GM23338 (cell line): ENCODE data around the gene THTPA. TPM values are rescaled to one million over a fixed set of nuclear protein-coding genes. Genes with fewer than 3 reads are reported as not detected.
A peak's percentile ranks its signal among the peaks of the same experiment; 100 is the strongest.

Experiments
- ATAC-seq: fragments of 200-7000 bp; cut with Tn5 transposase; 3 replicates; pipeline ENCODE4 v1.9.1; 2020
- DNase-seq: peaks from one replicate; pipeline ENCODE4 v3.0.0-alpha.2; 2015; ENCODE audit warnings: low spot score
- H2AFZ ChIP-seq: fragments of 200-600 bp; sonication (generic); 2 replicates; pipeline ENCODE4 v1.8.0; 2016; ENCODE audit warnings: antibody characterized with exemption, mild to moderate bottlenecking, moderate library complexity
- H3F3A ChIP-seq: fragments of 200-600 bp; sonication (generic); replicated peaks from 2 replicates; pipeline ENCODE4 v1.8.0; 2017; ENCODE audit warnings: antibody characterized with exemption, mixed run types, low read depth
- H3K27ac ChIP-seq: fragments of 200-600 bp; sonication (generic); 2 replicates; pipeline ENCODE4 v1.6.1; 2016; ENCODE audit warnings: low read depth
- H3K27me3 ChIP-seq: fragments of 200-600 bp; sonication (generic); 2 replicates; pipeline ENCODE4 v1.8.0; 2016; ENCODE audit warnings: mild to moderate bottlenecking, mixed run types, moderate library complexity; ENCODE audit not compliant: insufficient read depth
- H3K36me3 ChIP-seq: fragments of 200-600 bp; sonication (generic); 2 replicates; pipeline ENCODE4 v1.8.0; 2016; ENCODE audit warnings: mild to moderate bottlenecking; ENCODE audit not compliant: insufficient read depth
- H3K4me1 ChIP-seq: fragments of 200-600 bp; sonication (generic); 2 replicates; pipeline ENCODE4 v1.8.0; 2016; ENCODE audit warnings: mild to moderate bottlenecking, moderate library complexity; ENCODE audit not compliant: insufficient read depth
- H3K4me2 ChIP-seq: fragments of 200-600 bp; sonication (generic); 2 replicates; pipeline ENCODE4 v1.7.1; 2017; ENCODE audit warnings: mixed run types
- H3K4me3 ChIP-seq: fragments of 200-600 bp; sonication (generic); 2 replicates; pipeline ENCODE4 v1.6.1; 2016; ENCODE audit warnings: mixed run types
- H3K79me2 ChIP-seq: fragments of 200-600 bp; sonication (generic); replicated peaks from 2 replicates; pipeline ENCODE4 v1.8.0; 2017; ENCODE audit warnings: mild to moderate bottlenecking; ENCODE audit not compliant: insufficient read depth
- H3K9me2 ChIP-seq: fragments of 200-600 bp; sonication (generic); 2 replicates; pipeline ENCODE4 v1.8.0; 2017; ENCODE audit not compliant: insufficient read depth
- H4K20me1 ChIP-seq: fragments of 200-600 bp; sonication (generic); replicated peaks from 2 replicates; pipeline ENCODE4 v1.8.0; 2017; ENCODE audit warnings: mild to moderate bottlenecking; ENCODE audit not compliant: insufficient read depth
- H3K27ac Mint-ChIP-seq: 2 replicates; pipeline ENCODE4 v1.8.0; 2020; ENCODE audit warnings: inconsistent platforms, mild to moderate bottlenecking, moderate library complexity, mixed read lengths
- H3K27me3 Mint-ChIP-seq: 3 replicates; pipeline ENCODE4 v1.8.0; 2022; ENCODE audit warnings: low read depth, mild to moderate bottlenecking, moderate library complexity, mixed read lengths, inconsistent platforms; ENCODE audit not compliant: insufficient read depth, poor library complexity
- H3K36me3 Mint-ChIP-seq: 3 replicates; pipeline ENCODE4 v1.8.0; 2021; ENCODE audit warnings: low read depth, mild to moderate bottlenecking, inconsistent platforms, moderate library complexity, mixed read lengths
- H3K4me1 Mint-ChIP-seq: 3 replicates; pipeline ENCODE4 v1.8.0; 2020; ENCODE audit warnings: mild to moderate bottlenecking, inconsistent platforms, mixed read lengths
- H3K4me3 Mint-ChIP-seq: 3 replicates; pipeline ENCODE4 v1.8.0; 2021; ENCODE audit warnings: moderate library complexity, mild to moderate bottlenecking, inconsistent platforms, mixed read lengths
- H3K9me3 Mint-ChIP-seq: 3 replicates; pipeline ENCODE4 v1.8.0; 2020; ENCODE audit warnings: moderate library complexity, mild to moderate bottlenecking, inconsistent platforms, mixed read lengths
- CTCF ChIP-seq, 2 experiments: fragments of 200-600 bp in 1 of 2; sonication (generic) in 1 of 2; conservative IDR thresholded peaks; 2 replicates each; pipeline versions ENCODE4 v1.5.1 to v1.6.1; 2016 to 2017; ENCODE audit warnings: antibody characterized with exemption in 2 of 2, low read depth in 2 of 2, mild to moderate bottlenecking in 2 of 2, moderate library complexity in 1 of 2
- ETS1 ChIP-seq: IDR thresholded peaks from 2 replicates; pipeline ENCODE4 v1.6.1; 2016; ENCODE audit warnings: antibody characterized with exemption
- EZH2 ChIP-seq: fragments of 200-600 bp; sonication (generic); IDR thresholded peaks from one replicate; pipeline ENCODE4 v1.8.0; 2017; ENCODE audit warnings: antibody characterized with exemption, mild to moderate bottlenecking, low read depth; ENCODE audit not compliant: unreplicated experiment
- JUNB ChIP-seq: IDR thresholded peaks from one replicate; pipeline ENCODE4 v1.6.1; 2016; ENCODE audit warnings: antibody characterized with exemption; ENCODE audit not compliant: unreplicated experiment
- POLR2AphosphoS5 ChIP-seq: IDR thresholded peaks from 2 replicates; pipeline ENCODE4 v1.6.1; 2016; ENCODE audit warnings: antibody characterized with exemption, low read depth
- ZNF114 ChIP-seq: fragments of 250-450 bp; sonication (Bioruptor Pico); IDR thresholded peaks from 2 replicates; pipeline ENCODE4 v1.5.0; 2020; ENCODE audit warnings: mild to moderate bottlenecking, moderate library complexity
- ZNF331 ChIP-seq: fragments of 250-450 bp; sonication (Bioruptor Pico); IDR thresholded peaks from 2 replicates; pipeline ENCODE4 v1.5.0; 2020; ENCODE audit warnings: low read depth, mild to moderate bottlenecking, moderate library complexity
- polyA plus RNA-seq: library from polyadenylated mRNA; unstranded; fragments of >200 nt; fragmentation: Nextera tagmentation; extraction: Ambion mirVana; gene quantifications from 2 replicates; pipeline ENCODE4 v1.2.1, GENCODE V29; 2016
- total RNA-seq: library from RNA; depleted of rRNA; stranded (reverse); fragments of >200 nt; shearing (Covaris generic); gene quantifications from 2 replicates; pipeline ENCODE4 v1.2.3, GENCODE V29; 2014
- TF ChIP-seq, protein P1 (sequence below): IDR thresholded peaks from one replicate; pipeline ENCODE4 v1.6.1; 2018; ENCODE audit warnings: antibody characterized with exemption; ENCODE audit not compliant: unreplicated experiment
- TF ChIP-seq, protein P2 (sequence below): fragments of 250-450 bp; sonication (Bioruptor Pico); IDR thresholded peaks from 2 replicates; pipeline ENCODE4 v1.5.0; 2020; ENCODE audit warnings: mild to moderate bottlenecking, moderate library complexity

The THTPA gene
- total and polyA plus RNA-seq, 2 experiments from 2014 or later, result 8.6 to 21.3 TPM

- peaks cover 24% of the 10 kb centered on the region for H3K27me3 ChIP-seq
- H3K27me3 Mint-ChIP-seq, result peaks cover 39% of the 10 kb centered on the region
- no peak overlapping the region for H3K27ac ChIP-seq
- peaks cover 17% of the 10 kb centered on the region for H3F3A ChIP-seq
- peaks cover 29% of the 10 kb centered on the region for H3K36me3 Mint-ChIP-seq
- peaks cover 21% of the 10 kb centered on the region for H3K4me1 ChIP-seq
- peaks cover 55% of the 10 kb centered on the region for H3K4me1 Mint-ChIP-seq
- peaks cover 18% of the 10 kb centered on the region for H4K20me1 ChIP-seq
- no peak overlapping the region for H2AFZ ChIP-seq
- H3K9me2 ChIP-seq, result no peaks in the 10 kb centered on the region
- H3K36me3 ChIP-seq, result no peaks in the 10 kb centered on the region
- ATAC-seq (no peak), DNase-seq (no peak)
- TF ChIP-seq EZH2, result no peak
- TF ChIP-seq ZNF114 (CRISPR knock-in tag), result no peak
- TF ChIP-seq ZNF331 (CRISPR knock-in tag), result no peak
- TF ChIP-seq, protein P1, sequence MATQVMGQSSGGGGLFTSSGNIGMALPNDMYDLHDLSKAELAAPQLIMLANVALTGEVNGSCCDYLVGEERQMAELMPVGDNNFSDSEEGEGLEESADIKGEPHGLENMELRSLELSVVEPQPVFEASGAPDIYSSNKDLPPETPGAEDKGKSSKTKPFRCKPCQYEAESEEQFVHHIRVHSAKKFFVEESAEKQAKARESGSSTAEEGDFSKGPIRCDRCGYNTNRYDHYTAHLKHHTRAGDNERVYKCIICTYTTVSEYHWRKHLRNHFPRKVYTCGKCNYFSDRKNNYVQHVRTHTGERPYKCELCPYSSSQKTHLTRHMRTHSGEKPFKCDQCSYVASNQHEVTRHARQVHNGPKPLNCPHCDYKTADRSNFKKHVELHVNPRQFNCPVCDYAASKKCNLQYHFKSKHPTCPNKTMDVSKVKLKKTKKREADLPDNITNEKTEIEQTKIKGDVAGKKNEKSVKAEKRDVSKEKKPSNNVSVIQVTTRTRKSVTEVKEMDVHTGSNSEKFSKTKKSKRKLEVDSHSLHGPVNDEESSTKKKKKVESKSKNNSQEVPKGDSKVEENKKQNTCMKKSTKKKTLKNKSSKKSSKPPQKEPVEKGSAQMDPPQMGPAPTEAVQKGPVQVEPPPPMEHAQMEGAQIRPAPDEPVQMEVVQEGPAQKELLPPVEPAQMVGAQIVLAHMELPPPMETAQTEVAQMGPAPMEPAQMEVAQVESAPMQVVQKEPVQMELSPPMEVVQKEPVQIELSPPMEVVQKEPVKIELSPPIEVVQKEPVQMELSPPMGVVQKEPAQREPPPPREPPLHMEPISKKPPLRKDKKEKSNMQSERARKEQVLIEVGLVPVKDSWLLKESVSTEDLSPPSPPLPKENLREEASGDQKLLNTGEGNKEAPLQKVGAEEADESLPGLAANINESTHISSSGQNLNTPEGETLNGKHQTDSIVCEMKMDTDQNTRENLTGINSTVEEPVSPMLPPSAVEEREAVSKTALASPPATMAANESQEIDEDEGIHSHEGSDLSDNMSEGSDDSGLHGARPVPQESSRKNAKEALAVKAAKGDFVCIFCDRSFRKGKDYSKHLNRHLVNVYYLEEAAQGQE, result no peak
- TF ChIP-seq CTCF (conservative IDR thresholded peaks at IDR 0.05; ENCODE audit: low read depth in 2 of 2), result no peak
- TF ChIP-seq JUNB, result no peak
- TF ChIP-seq POLR2AphosphoS5, result no peak
- TF ChIP-seq ETS1, result no peak
- TF ChIP-seq, protein P2, sequence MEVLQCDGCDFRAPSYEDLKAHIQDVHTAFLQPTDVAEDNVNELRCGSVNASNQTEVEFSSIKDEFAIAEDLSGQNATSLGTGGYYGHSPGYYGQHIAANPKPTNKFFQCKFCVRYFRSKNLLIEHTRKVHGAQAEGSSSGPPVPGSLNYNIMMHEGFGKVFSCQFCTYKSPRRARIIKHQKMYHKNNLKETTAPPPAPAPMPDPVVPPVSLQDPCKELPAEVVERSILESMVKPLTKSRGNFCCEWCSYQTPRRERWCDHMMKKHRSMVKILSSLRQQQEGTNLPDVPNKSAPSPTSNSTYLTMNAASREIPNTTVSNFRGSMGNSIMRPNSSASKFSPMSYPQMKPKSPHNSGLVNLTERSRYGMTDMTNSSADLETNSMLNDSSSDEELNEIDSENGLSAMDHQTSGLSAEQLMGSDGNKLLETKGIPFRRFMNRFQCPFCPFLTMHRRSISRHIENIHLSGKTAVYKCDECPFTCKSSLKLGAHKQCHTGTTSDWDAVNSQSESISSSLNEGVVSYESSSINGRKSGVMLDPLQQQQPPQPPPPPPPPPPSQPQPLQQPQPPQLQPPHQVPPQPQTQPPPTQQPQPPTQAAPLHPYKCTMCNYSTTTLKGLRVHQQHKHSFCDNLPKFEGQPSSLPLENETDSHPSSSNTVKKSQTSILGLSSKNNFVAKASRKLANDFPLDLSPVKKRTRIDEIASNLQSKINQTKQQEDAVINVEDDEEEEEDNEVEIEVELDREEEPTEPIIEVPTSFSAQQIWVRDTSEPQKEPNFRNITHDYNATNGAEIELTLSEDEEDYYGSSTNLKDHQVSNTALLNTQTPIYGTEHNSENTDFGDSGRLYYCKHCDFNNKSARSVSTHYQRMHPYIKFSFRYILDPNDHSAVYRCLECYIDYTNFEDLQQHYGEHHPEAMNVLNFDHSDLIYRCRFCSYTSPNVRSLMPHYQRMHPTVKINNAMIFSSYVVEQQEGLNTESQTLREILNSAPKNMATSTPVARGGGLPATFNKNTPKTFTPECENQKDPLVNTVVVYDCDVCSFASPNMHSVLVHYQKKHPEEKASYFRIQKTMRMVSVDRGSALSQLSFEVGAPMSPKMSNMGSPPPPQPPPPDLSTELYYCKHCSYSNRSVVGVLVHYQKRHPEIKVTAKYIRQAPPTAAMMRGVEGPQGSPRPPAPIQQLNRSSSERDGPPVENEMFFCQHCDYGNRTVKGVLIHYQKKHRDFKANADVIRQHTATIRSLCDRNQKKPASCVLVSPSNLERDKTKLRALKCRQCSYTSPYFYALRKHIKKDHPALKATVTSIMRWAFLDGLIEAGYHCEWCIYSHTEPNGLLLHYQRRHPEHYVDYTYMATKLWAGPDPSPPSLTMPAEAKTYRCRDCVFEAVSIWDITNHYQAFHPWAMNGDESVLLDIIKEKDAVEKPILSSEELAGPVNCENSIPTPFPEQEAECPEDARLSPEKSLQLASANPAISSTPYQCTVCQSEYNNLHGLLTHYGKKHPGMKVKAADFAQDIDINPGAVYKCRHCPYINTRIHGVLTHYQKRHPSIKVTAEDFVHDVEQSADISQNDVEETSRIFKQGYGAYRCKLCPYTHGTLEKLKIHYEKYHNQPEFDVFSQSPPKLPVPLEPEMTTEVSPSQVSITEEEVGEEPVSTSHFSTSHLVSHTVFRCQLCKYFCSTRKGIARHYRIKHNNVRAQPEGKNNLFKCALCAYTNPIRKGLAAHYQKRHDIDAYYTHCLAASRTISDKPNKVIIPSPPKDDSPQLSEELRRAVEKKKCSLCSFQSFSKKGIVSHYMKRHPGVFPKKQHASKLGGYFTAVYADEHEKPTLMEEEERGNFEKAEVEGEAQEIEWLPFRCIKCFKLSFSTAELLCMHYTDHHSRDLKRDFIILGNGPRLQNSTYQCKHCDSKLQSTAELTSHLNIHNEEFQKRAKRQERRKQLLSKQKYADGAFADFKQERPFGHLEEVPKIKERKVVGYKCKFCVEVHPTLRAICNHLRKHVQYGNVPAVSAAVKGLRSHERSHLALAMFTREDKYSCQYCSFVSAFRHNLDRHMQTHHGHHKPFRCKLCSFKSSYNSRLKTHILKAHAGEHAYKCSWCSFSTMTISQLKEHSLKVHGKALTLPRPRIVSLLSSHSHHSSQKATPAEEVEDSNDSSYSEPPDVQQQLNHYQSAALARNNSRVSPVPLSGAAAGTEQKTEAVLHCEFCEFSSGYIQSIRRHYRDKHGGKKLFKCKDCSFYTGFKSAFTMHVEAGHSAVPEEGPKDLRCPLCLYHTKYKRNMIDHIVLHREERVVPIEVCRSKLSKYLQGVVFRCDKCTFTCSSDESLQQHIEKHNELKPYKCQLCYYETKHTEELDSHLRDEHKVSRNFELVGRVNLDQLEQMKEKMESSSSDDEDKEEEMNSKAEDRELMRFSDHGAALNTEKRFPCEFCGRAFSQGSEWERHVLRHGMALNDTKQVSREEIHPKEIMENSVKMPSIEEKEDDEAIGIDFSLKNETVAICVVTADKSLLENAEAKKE (CRISPR knock-in tag), result no peak
- no peak overlapping the region for H3K4me2 ChIP-seq
- H3K4me3 Mint-ChIP-seq, result no peak overlapping the region; the same call in 2 of the 3 replicates
- no peak overlapping the region for H3K4me3 ChIP-seq
- peak overlapping the region; percentile 50; the same call in 1 of the 2 replicates for H3K27ac Mint-ChIP-seq
- H3K79me2 ChIP-seq, result peaks cover 10% of the 10 kb centered on the region
- peaks cover 4% of the 10 kb centered on the region for H3K9me3 Mint-ChIP-seq
Observed at GRCh38 chr14:23571701-23572523, 15.8 kb downstream of the THTPA start.
